ENCODE measurements around the gene TBCCD1. TPM values are rescaled to one million over a fixed set of nuclear protein-coding genes. Genes with fewer than 3 reads are reported as not detected.
A peak's percentile ranks its signal among the peaks of the same experiment; 100 is the strongest.

TBCCD1 gene
- total RNA-seq, 1 donor from 2014 or later, result 12.5 TPM

- H3K4me3 Mint-ChIP-seq (ENCODE audit: unreplicated experiment), result no peak overlapping the region
- H3K9me3 Mint-ChIP-seq (ENCODE audit: unreplicated experiment), result no peaks in the 10 kb centered on the region
- no peaks in the 10 kb centered on the region for H3K36me3 Mint-ChIP-seq (ENCODE audit: unreplicated experiment)
- H3K4me1 Mint-ChIP-seq (ENCODE audit: low read depth, unreplicated experiment), result peaks cover 6% of the 10 kb centered on the region
- H3K27me3 Mint-ChIP-seq (ENCODE audit: unreplicated experiment), result no peaks in the 10 kb centered on the region
- DNase-seq, result no peak
- H3K27ac Mint-ChIP-seq (ENCODE audit: unreplicated experiment), result no peak overlapping the region
- TF ChIP-seq, protein P1, sequence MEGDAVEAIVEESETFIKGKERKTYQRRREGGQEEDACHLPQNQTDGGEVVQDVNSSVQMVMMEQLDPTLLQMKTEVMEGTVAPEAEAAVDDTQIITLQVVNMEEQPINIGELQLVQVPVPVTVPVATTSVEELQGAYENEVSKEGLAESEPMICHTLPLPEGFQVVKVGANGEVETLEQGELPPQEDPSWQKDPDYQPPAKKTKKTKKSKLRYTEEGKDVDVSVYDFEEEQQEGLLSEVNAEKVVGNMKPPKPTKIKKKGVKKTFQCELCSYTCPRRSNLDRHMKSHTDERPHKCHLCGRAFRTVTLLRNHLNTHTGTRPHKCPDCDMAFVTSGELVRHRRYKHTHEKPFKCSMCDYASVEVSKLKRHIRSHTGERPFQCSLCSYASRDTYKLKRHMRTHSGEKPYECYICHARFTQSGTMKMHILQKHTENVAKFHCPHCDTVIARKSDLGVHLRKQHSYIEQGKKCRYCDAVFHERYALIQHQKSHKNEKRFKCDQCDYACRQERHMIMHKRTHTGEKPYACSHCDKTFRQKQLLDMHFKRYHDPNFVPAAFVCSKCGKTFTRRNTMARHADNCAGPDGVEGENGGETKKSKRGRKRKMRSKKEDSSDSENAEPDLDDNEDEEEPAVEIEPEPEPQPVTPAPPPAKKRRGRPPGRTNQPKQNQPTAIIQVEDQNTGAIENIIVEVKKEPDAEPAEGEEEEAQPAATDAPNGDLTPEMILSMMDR (IDR thresholded peaks at IDR 0.05; ENCODE audit: partially characterized antibody, unreplicated experiment), result peak; percentile 60
Measured at GRCh38 chr3:186514296-186515002, 52.7 kb downstream of the TBCCD1 start.

DNA sequence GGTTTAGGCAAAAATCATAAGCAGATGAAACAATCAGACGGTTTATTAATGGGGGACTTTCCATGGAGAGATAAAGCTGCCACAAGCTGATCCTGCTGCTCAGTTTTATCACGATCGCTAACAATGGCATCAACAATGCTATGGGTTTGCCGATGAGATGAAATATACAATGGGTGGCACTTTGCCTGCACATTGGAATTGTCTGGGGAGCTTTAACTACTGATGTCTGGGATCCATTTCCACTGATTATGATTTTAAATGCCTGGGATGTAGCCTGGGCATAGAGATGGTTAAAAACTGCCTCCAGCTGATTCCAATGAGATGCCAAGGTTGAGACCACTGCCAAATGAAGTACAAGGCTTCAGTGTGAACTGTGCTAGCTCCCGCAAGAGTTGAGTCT, 53.8 kb downstream of the TBCCD1 start:
- Mint-ChIP-seq H3K9me3 (ENCODE audit: unreplicated experiment) (no peaks in the 10 kb centered on the region), H3K27ac (ENCODE audit: unreplicated experiment) (no peak overlapping the region), H3K27me3 (ENCODE audit: unreplicated experiment) (no peaks in the 10 kb centered on the region), H3K4me1 (ENCODE audit: low read depth, unreplicated experiment) (peaks cover 5% of the 10 kb centered on the region), H3K36me3 (ENCODE audit: unreplicated experiment) (no peaks in the 10 kb centered on the region), H3K4me3 (ENCODE audit: unreplicated experiment) (no peak overlapping the region)
- no peak for DNase-seq
- TF ChIP-seq, protein P1 (IDR thresholded peaks at IDR 0.05; ENCODE audit: partially characterized antibody, unreplicated experiment), result no peak

- H3K27me3 Mint-ChIP-seq (ENCODE audit: unreplicated experiment), result no peaks in the 10 kb centered on the region
- no peaks in the 10 kb centered on the region for H3K9me3 Mint-ChIP-seq (ENCODE audit: unreplicated experiment)
- TF ChIP-seq, protein P1 (IDR thresholded peaks at IDR 0.05; ENCODE audit: partially characterized antibody, unreplicated experiment), result no peak
- peaks cover 5% of the 10 kb centered on the region for H3K4me1 Mint-ChIP-seq (ENCODE audit: low read depth, unreplicated experiment)
- H3K27ac Mint-ChIP-seq (ENCODE audit: unreplicated experiment), result no peak overlapping the region
- no peaks in the 10 kb centered on the region for H3K36me3 Mint-ChIP-seq (ENCODE audit: unreplicated experiment)
- no peak for DNase-seq
- no peak overlapping the region for H3K4me3 Mint-ChIP-seq (ENCODE audit: unreplicated experiment)
Measured at GRCh38 chr3:186512570-186513302, 54.4 kb downstream of the TBCCD1 start.

- peaks cover 2% of the 10 kb centered on the region for H3K27me3 Mint-ChIP-seq (ENCODE audit: unreplicated experiment)
- DNase-seq, result no peak
- no peak overlapping the region for H3K4me3 Mint-ChIP-seq (ENCODE audit: unreplicated experiment)
- no peak overlapping the region for H3K27ac Mint-ChIP-seq (ENCODE audit: unreplicated experiment)
- no peaks in the 10 kb centered on the region for H3K36me3 Mint-ChIP-seq (ENCODE audit: unreplicated experiment)
- no peaks in the 10 kb centered on the region for H3K9me3 Mint-ChIP-seq (ENCODE audit: unreplicated experiment)
- H3K4me1 Mint-ChIP-seq (ENCODE audit: low read depth, unreplicated experiment), result peaks cover 5% of the 10 kb centered on the region
- TF ChIP-seq, protein P1 (IDR thresholded peaks at IDR 0.05; ENCODE audit: partially characterized antibody, unreplicated experiment), result no peak
Measured at GRCh38 chr3:186511702-186512101, 55.4 kb downstream of the TBCCD1 start.

GRCh38 chr3:186511245-186511644, 55.9 kb downstream of the TBCCD1 start:
- Mint-ChIP-seq H3K27me3 (ENCODE audit: unreplicated experiment) (peaks cover 2% of the 10 kb centered on the region), H3K4me3 (ENCODE audit: unreplicated experiment) (no peak overlapping the region), H3K36me3 (ENCODE audit: unreplicated experiment) (no peaks in the 10 kb centered on the region), H3K9me3 (ENCODE audit: unreplicated experiment) (peaks cover 2% of the 10 kb centered on the region), H3K4me1 (ENCODE audit: low read depth, unreplicated experiment) (peaks cover 5% of the 10 kb centered on the region), H3K27ac (ENCODE audit: unreplicated experiment) (no peak overlapping the region)
- no peak for DNase-seq
- TF ChIP-seq, protein P1 (IDR thresholded peaks at IDR 0.05; ENCODE audit: partially characterized antibody, unreplicated experiment), result no peak

Data from glutamatergic neuron (in vitro differentiated cells).